Bronchial epithelial cell (primary cell): ENCODE results near the gene TIGD2. TPM values are rescaled to one million over a fixed set of nuclear protein-coding genes. Genes with fewer than 3 reads are reported as not detected.

ENCODE experiments used
- DNase-seq: peaks from one replicate; pipeline ENCODE4 v3.0.0-alpha.2; 2010; ENCODE audit warnings: low read depth
- FAIRE-seq: peaks from 2 replicates; lab custom pipeline; 2011; peaks lifted over from hg19 to GRCh38; lab: Jason Lieb, UNC
- H3K27me3 ChIP-seq: 2 replicates; pipeline ENCODE4 v1.5.1; 2011; ENCODE audit warnings: low read length; ENCODE audit not compliant: control insufficient read depth, insufficient read depth
- H3K36me3 ChIP-seq: 2 replicates; pipeline ENCODE4 v1.5.1; 2011; ENCODE audit warnings: low read length; ENCODE audit not compliant: control insufficient read depth, insufficient read depth
- H3K4me3 ChIP-seq: 2 replicates; pipeline ENCODE4 v1.5.1; 2011; ENCODE audit warnings: mild to moderate bottlenecking, low read depth, low read length, control low read depth
- total RNA-seq: library from RNA; depleted of rRNA; stranded (reverse); fragments of >200 nt; gene quantifications from 2 replicates; pipeline ENCODE4 v1.2.1, GENCODE V29; 2014
- TF ChIP-seq, protein P1 (sequence below): IDR thresholded peaks from 2 replicates; pipeline ENCODE4 v1.5.1; 2011; ENCODE audit warnings: mild to moderate bottlenecking, moderate library complexity, low read length, control low read depth, inconsistent platforms; ENCODE audit not compliant: insufficient read depth, severe bottlenecking

Gene TIGD2
- total RNA-seq, 1 donor from 2014 or later: 9.2 TPM

DNA sequence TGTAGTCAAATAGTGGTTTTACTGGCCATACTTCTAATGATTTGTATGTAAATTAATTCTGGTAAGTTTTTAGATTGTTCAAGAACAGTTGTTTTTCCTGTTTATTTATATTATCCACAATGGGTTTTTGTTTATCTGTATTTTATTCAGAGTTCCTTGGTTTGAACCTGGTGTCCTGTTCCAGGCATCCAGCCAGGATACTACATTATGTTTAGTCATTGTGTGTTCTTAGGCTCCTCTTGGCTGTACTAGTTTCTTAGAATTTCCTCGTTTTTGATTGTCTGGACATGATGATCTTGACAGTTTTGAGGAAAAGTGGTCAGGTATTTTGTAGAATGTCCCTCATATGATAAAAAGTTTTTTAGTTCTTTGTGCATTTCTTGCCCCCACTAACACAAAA lies 7.8 kb downstream of the TIGD2 start:
- peak; percentile 38 for DNase-seq
- H3K27me3 ChIP-seq: no peaks in the 10 kb centered on the region
- TF ChIP-seq, protein P1, sequence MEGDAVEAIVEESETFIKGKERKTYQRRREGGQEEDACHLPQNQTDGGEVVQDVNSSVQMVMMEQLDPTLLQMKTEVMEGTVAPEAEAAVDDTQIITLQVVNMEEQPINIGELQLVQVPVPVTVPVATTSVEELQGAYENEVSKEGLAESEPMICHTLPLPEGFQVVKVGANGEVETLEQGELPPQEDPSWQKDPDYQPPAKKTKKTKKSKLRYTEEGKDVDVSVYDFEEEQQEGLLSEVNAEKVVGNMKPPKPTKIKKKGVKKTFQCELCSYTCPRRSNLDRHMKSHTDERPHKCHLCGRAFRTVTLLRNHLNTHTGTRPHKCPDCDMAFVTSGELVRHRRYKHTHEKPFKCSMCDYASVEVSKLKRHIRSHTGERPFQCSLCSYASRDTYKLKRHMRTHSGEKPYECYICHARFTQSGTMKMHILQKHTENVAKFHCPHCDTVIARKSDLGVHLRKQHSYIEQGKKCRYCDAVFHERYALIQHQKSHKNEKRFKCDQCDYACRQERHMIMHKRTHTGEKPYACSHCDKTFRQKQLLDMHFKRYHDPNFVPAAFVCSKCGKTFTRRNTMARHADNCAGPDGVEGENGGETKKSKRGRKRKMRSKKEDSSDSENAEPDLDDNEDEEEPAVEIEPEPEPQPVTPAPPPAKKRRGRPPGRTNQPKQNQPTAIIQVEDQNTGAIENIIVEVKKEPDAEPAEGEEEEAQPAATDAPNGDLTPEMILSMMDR: no peak
- no peak for FAIRE-seq
- H3K4me3 ChIP-seq: no peak overlapping the region
- no peaks in the 10 kb centered on the region for H3K36me3 ChIP-seq

DNA sequence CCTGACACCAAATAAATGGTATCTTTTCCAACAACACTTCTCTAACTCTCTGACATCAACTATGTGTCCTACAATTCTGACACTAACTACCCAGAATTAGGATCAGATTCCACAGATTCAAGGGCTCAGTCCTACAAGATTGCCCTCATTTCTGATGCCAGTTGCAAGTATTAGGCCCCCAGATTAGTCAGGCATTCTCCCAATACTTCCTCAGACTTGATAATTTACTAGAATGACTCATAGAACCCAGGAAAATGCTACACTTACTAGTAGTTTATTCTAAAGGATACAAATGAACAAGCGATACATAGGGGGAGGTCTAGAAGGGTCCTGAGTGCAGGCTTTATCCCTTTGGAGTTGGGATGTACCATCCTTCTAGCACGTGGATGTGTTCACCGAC lies 8.5 kb downstream of the TIGD2 start:
- Histone ChIP-seq H3K27me3 (no peaks in the 10 kb centered on the region), H3K36me3 (no peaks in the 10 kb centered on the region), H3K4me3 (no peak overlapping the region)
- DNase-seq (peak; percentile 52), FAIRE-seq (peak; percentile 13)
- TF ChIP-seq, protein P1: no peak

DNA sequence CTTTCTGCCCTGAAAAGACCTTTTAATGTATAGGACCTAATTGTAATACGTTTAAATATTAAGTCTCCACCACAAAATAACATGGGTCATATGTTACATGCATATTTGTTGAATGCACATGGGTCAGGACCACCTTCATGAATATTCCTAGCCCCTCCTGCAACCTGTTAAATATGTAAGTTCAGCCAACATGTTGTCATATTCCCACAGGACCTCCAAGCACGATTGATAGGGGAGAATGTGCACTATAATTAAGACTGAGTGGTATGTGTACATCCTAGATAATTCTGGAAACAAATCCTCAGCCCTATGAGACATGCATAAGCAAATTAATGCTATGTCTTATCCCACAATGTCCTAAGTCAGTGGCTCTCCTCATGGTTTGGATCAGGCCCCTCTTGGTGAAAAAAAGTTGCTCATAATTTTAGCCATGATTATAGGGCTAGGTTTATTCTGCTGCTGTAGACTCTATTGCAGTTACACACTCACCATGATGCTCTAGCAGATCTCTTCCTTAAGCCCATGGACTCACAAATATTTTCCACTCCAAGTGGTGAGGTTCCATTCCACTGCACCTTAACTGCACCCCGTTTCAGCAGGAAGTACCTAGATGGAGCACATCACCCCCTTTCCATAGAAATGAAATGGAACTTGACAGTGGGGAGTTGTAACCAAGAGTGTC lies 10.2 kb downstream of the TIGD2 start:
- TF ChIP-seq, protein P1: no peak
- H3K36me3 ChIP-seq: no peaks in the 10 kb centered on the region

DNA sequence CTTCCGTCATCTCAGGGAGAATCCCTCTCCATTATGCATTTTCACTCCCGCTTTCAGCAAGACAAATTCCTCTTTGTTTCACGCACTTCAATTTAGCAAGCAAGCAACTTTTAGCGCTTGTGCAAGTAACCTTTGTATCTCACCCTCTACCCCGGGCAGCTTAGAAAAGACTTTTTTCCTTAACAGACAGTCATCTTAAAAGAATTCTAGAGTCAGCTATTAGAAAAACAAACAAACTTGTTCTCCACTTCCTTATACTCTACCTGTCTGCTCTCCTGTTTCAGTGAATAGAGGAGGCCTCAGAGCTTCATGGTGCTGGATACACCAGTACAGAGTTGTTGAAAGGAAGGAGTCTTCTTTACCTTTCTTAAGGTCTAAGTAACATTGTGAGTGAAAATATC lies 12.1 kb downstream of the TIGD2 start:
- H3K36me3 ChIP-seq: no peaks in the 10 kb centered on the region
- no peak for FAIRE-seq
- TF ChIP-seq, protein P1: no peak
- H3K4me3 ChIP-seq: no peak overlapping the region
- no peaks in the 10 kb centered on the region for H3K27me3 ChIP-seq
- peak; percentile 86 for DNase-seq

More for the DNA sequence above, 10.2 kb downstream of the TIGD2 start:
- DNase-seq (no peak), FAIRE-seq (no peak)
- no peaks in the 10 kb centered on the region for H3K27me3 ChIP-seq
- no peak overlapping the region for H3K4me3 ChIP-seq

DNA sequence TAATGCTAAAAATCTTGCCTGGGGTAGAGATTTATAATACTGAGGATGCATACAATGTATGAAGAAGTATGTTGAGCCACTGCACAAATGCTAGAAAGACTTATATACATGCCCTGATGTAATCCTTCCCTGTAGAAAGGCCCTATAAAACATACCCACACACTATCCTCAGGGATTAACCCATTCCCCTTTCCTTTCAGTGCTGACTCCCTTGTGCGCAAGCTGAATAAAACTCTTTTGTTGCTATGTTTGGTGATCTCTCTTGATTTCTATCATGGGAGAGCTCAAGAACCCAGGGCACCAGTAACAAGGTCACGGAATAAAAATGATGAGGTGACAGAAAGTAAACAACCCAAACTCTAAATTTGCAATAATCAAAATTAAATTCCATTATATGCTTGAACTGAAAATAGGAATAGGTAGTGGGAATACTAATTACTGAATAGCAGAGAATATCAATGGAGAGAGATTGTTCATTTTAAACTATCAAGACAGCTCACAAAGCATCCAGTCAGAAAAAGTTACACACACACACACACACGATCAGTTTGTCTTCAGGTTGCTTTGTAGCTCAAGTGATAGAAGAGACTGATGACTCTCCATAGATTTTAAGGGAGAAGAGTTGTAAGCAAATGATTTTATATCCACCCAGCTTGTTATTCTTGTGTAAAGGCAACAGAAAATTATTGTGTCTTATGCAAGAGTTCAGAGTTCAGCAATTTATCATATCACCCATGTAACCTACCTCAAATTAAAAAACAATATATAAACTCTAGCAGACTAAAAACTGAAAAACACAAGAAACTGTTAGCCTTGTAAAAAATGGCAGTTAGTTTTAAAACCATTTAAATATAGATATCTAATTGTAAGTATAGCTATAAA lies 14.8 kb downstream of the TIGD2 start:
- Histone ChIP-seq H3K36me3 (no peaks in the 10 kb centered on the region), H3K4me3 (no peak overlapping the region), H3K27me3 (no peaks in the 10 kb centered on the region)
- no peak for DNase-seq
- TF ChIP-seq, protein P1: no peak
- no peak for FAIRE-seq
